ENCODE measurements around the gene PANK4.

Gene PANK4

GRCh38 chr1:2493218-2493617 lies 33.2 kb downstream of the PANK4 start:
- peaks cover 17% of the 10 kb centered on the region for H3K4me1 Mint-ChIP-seq
- H3K27ac Mint-ChIP-seq, result peak overlapping the region; percentile 69
- H3K36me3 Mint-ChIP-seq (ENCODE audit: low read depth), result no peaks in the 10 kb centered on the region

GRCh38 chr1:2492091-2492490 lies 34.3 kb downstream of the PANK4 start:
- no peak for DNase-seq
- Mint-ChIP-seq H3K36me3 (ENCODE audit: low read depth) (no peaks in the 10 kb centered on the region), H3K4me1 (peaks cover 17% of the 10 kb centered on the region), H3K27ac (no peak overlapping the region), H3K9me3 (peaks cover 17% of the 10 kb centered on the region), H3K4me3 (no peak overlapping the region), H3K27me3 (ENCODE audit: low read depth, poor library complexity) (peaks cover 12% of the 10 kb centered on the region)
- TF ChIP-seq, protein P1, sequence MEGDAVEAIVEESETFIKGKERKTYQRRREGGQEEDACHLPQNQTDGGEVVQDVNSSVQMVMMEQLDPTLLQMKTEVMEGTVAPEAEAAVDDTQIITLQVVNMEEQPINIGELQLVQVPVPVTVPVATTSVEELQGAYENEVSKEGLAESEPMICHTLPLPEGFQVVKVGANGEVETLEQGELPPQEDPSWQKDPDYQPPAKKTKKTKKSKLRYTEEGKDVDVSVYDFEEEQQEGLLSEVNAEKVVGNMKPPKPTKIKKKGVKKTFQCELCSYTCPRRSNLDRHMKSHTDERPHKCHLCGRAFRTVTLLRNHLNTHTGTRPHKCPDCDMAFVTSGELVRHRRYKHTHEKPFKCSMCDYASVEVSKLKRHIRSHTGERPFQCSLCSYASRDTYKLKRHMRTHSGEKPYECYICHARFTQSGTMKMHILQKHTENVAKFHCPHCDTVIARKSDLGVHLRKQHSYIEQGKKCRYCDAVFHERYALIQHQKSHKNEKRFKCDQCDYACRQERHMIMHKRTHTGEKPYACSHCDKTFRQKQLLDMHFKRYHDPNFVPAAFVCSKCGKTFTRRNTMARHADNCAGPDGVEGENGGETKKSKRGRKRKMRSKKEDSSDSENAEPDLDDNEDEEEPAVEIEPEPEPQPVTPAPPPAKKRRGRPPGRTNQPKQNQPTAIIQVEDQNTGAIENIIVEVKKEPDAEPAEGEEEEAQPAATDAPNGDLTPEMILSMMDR (IDR thresholded peaks at IDR 0.05), result no peak

More at GRCh38 chr1:2493218-2493617, 33.2 kb downstream of the PANK4 start:
- TF ChIP-seq, protein P1 (IDR thresholded peaks at IDR 0.05), result no peak
- H3K4me3 Mint-ChIP-seq, result no peak overlapping the region
- DNase-seq, result no peak
- peaks cover 13% of the 10 kb centered on the region for H3K9me3 Mint-ChIP-seq
- H3K27me3 Mint-ChIP-seq (ENCODE audit: low read depth, poor library complexity), result peaks cover 12% of the 10 kb centered on the region

DNA sequence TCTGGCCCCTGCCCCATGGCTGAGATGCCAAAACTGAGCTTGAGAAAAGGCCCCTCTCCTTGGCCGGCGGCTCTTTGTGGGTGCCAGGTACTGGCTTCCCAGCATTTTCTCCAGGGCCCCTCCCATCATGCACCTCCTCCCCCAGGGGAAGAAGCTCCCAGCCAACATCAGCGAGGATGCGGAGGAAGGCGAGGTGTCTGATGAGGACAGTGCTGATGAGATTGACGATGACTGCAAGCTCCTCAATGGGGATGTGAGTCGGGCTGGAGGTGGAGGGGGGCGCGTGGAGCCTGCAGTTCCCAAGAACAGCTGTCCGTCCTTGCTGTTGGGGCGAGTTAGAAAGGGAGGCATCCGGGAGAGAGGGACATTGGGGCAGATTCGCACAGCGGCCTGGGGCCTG lies 36.8 kb downstream of the PANK4 start:
- H3K27me3 Mint-ChIP-seq (ENCODE audit: low read depth, poor library complexity), result peaks cover 10% of the 10 kb centered on the region
- TF ChIP-seq, protein P1 (IDR thresholded peaks at IDR 0.05), result no peak
- H3K36me3 Mint-ChIP-seq (ENCODE audit: low read depth), result no peaks in the 10 kb centered on the region
- H3K9me3 Mint-ChIP-seq, result peaks cover 17% of the 10 kb centered on the region
- DNase-seq, result no peak
- peaks cover 17% of the 10 kb centered on the region for H3K4me1 Mint-ChIP-seq
- no peak overlapping the region for H3K4me3 Mint-ChIP-seq
- H3K27ac Mint-ChIP-seq, result no peak overlapping the region

DNA sequence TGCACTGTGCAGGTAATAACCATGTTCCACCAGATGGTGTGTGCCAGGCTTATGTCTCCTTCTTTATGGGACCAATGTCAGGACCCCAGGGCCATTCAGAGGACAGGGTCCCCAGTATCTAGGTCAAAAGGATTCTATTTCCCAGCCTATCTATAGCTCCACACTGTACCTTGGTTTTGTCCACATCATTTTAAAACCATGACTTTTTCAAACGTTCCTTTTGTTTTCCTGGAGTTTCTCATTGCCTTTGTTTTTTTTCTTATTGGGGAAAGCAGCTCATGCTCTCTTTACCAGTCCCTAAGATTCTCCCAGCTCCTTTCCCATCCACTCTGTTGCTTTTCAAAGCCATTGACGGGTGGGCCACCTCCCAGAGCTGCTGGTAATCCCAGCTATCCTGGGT lies 37.7 kb downstream of the PANK4 start:
- TF ChIP-seq, protein P1 (IDR thresholded peaks at IDR 0.05), result no peak
- no peak overlapping the region for H3K4me3 Mint-ChIP-seq
- H3K36me3 Mint-ChIP-seq (ENCODE audit: low read depth), result no peaks in the 10 kb centered on the region
- H3K27ac Mint-ChIP-seq, result no peak overlapping the region
- peaks cover 17% of the 10 kb centered on the region for H3K9me3 Mint-ChIP-seq
- DNase-seq, result no peak
- H3K4me1 Mint-ChIP-seq, result peaks cover 9% of the 10 kb centered on the region
- H3K27me3 Mint-ChIP-seq (ENCODE audit: low read depth, poor library complexity), result peaks cover 10% of the 10 kb centered on the region

DNA sequence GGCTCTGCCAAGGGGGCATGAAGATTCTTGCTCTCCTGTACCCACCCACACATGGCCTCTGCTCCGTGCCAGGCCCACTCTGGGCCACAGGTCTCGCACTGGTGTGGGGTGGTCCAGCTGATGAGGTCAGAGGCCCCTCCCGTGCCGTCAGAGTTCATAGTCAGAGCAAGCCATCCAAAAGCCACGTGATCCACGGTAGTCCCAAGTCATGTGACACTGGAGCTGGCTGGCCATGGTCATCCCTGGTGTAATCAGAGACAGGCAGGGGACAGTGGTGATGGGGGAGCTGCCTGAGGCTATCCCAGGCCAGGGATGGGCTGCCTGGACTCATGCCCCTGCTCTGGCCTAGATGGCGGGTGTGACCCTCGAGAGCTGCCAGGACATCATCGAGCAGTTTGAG lies 39.8 kb downstream of the PANK4 start:
- TF ChIP-seq, protein P1 (IDR thresholded peaks at IDR 0.05), result no peak
- H3K27me3 Mint-ChIP-seq (ENCODE audit: low read depth, poor library complexity), result peaks cover 7% of the 10 kb centered on the region
- H3K4me3 Mint-ChIP-seq, result no peak overlapping the region
- no peaks in the 10 kb centered on the region for H3K4me1 Mint-ChIP-seq
- no peaks in the 10 kb centered on the region for H3K36me3 Mint-ChIP-seq (ENCODE audit: low read depth)
- H3K27ac Mint-ChIP-seq, result no peak overlapping the region
- H3K9me3 Mint-ChIP-seq, result peaks cover 17% of the 10 kb centered on the region
- no peak for DNase-seq

DNA sequence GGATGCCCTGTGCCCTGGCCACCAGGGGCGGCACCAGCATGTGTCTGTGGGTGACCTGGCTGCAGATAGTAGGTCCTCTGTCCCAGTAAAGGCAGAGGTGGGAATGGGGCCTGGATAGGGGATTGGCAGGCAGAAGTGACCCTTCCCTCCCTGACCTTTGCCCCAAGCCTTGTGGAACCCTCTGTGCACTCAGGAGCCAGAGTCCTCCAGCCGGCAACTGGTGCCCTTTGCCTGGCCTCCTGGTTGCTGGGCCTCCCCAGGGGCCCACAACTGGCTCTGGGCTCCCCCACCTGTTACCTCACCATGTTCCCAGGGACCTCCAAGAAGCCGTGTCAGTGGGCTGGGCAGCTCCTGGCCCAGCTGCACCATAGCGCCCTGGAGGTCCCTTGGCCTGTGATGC lies 40.4 kb downstream of the PANK4 start:
- H3K36me3 Mint-ChIP-seq (ENCODE audit: low read depth), result no peaks in the 10 kb centered on the region
- no peak overlapping the region for H3K4me3 Mint-ChIP-seq
- H3K9me3 Mint-ChIP-seq, result peaks cover 17% of the 10 kb centered on the region
- no peaks in the 10 kb centered on the region for H3K4me1 Mint-ChIP-seq
- no peak overlapping the region for H3K27ac Mint-ChIP-seq
- DNase-seq, result no peak
- peaks cover 7% of the 10 kb centered on the region for H3K27me3 Mint-ChIP-seq (ENCODE audit: low read depth, poor library complexity)
- TF ChIP-seq, protein P1 (IDR thresholded peaks at IDR 0.05), result no peak
